HG03045 (cell line): ENCODE data around the gene KCNE2.

Experiments
- ATAC-seq: cut with Tn5 transposase; IDR thresholded peaks from one replicate; pipeline ENCODE4 v1.9.1; 2021; ENCODE audit warnings: mild to moderate bottlenecking, moderate library complexity; ENCODE audit not compliant: unreplicated experiment

The KCNE2 gene

DNA sequence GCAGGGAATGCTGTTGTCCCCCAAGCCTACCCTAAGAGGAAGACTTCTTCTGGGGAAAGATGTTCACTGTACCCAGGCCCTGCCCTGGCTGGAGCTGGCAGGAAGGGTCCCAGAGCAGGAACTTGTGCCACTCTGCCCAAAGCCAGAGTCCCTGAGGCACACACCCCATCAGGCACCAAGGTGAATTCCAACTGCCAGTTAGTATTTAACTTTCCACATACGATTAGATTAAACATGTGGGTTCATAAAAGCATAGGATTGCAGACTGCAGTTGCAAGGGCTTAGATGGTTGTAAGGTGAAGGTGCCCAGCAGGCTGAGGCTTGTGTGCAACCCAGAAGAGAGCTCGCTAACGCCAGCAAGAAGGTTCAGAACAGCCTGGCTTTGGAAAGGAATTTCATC is at the start of gene KCNE2:
KCNE2 (plus strand) TSS at position 274 of the 400 bp plus-strand sequence. CDS start 6,473 bp downstream, outside the sequence.
- ATAC-seq, result no peak

GRCh38 chr21:34319585-34319984 is 44.2 kb upstream of the KCNE2 start:
- ATAC-seq, result no peak

DNA sequence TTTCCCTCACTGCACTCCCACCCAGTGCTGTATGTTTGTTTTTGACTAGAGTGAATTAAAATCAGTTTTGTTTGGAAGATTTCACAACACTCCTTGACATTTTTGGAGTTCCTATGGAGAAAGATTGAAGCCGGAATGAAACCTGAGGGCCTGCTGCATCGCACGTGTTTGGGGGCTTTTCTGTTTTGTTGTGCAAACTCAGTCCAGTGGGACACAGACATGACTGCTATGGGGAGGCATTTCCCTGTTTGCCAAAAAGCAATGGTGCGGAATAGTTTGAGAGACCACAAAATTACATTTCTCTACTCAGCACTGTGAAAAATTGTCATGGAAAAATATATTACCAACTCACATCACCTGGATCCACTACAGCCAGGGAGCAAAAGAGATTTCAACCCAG is 43.8 kb upstream of the KCNE2 start:
- ATAC-seq, result no peak

DNA sequence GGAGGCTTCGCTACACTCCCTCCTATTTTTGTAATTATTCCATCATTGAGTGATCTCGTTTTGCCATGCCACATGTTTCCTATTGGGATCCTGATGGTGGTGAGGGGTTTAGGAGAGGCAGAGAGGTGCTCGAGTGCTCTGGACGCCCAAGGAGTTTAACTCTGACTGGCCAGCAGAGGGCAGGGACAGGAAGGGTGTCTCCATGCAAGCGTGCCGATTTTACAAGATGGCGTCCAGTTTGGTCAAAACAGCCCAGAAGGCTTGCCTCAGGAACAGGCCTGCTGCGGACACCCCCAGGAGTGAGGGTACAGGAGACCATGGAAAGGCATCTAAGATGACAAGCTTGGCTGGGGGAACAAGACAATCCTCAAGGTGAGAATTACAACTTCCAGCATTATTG is 33.8 kb upstream of the KCNE2 start:
- no peak for ATAC-seq

- no peak for ATAC-seq
Measured at GRCh38 chr21:34331726-34332125, 32.1 kb upstream of the KCNE2 start.

DNA sequence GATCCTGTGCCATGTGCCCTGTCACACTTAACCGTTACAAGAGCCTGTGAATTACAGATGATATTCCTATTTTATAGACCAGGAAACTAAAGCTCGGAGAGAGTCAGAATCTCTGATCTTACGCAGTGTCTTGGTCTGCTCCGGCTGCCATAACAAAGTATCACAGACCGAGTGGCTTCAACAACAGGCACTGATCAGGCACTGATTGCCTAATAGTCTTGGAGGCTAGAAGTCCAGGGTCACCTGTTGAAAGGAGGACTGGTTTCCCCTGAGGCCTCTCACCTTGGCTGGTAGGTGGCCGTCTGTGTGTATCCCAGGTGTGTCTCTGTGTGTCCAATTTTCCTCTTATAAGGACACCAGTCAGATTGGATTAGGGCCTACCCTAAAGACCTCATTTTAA is 31.5 kb upstream of the KCNE2 start:
- no peak for ATAC-seq

DNA sequence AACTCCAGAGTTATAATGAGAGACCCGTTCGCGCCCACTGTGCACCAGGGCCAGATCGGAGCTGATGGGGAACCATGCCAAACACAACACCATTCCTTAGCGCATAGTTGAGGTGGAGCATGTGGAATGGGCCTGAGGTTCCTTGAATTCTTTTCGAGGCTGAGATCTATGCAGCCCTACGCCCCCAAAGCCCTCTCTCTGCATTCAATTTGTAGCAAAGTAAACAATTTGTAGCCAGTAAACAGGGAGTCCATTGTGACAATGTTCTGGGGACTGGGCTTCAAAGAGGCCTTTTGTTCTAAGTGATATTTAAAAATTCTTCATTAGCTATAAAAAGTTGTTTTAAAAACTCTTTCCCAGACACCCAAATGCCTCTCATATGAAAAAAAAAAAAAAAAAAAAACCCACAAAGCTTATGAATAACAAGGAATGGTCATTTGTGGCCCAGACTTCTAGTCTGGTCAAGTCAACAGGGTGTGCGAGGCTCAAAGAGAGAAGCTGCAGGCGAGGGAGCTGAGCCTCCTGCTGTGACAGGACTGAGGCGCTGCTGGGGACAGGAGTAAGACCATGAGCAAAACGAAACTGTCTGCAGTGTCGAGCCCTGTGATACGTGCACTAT is 30.6 kb upstream of the KCNE2 start:
- ATAC-seq, result no peak

GRCh38 chr21:34335316-34335715 is 28.5 kb upstream of the KCNE2 start:
- ATAC-seq, result no peak

DNA sequence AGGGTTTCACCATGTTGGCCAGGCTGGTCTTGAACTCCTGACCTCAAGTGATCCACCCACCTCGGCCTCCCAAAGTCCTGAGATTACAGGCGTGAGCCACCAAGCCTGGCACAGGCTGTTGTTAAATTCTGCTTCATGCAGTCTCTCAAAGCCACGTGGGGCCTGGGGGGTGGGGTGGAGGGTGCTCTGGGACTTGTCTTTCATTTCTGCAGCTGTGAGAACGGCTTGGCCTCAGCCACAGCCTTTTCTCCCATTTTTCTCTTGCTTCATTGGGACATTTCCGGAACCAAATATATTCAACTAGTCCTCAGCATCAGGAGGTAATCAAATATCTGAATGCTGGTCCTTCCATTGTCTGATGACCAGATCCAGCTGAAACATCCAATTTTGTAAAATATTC is 27.6 kb upstream of the KCNE2 start:
- ATAC-seq, result no peak

DNA sequence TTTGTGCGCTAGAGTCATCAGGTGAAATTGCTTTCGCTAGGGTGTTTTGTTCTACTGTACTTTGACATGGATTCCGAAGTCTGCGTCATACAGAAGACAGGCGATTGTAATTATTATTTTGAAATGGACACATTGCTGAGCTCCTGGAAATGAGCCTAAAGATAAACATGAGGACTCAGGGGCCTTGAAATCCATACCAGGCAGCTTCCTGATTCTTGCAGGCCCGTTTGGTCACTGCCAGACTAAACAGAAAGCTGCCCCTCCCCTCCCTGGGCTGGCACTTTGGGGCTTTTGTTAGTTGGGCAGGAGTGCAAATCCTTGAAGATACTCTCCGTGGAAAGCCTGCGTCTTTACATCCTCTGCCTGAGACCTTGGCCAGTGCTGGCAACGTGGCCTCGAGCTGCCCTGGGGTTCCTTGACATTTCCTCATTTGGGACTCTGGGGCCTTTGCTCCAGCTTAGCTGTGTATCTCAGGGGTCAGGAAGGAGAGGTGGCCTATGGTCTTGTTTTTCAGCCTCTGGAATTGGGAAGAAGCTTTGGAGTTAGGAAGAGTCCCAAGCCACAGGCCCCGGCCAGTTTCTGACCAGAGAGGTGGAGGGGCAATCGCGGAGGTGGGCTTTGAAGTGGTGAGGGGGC is 26.9 kb upstream of the KCNE2 start:
- no peak for ATAC-seq

DNA sequence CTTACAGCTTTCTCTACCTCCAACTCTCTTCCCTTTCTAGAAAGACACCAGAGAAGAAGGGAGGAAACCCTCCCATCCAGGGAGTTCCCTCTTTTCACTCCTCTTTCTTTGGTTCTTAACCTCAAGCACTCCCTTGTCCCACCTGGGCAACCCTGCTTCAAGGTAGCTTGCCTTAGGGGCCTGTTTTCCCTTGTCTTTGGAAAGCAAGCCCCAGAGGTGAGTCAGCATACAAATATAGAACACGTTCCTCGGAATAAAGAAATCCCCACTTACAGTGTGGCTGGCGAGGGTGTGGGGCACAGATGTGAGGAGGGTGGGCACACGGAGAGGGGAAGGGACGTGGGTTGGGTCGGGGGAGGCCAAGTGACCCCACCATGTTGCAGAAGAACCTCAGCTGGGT is 26.1 kb upstream of the KCNE2 start:
- ATAC-seq, result no peak

- no peak for ATAC-seq
Measured at GRCh38 chr21:34338226-34338625, 25.6 kb upstream of the KCNE2 start.

- ATAC-seq, result no peak
Measured at GRCh38 chr21:34340061-34340460, 23.7 kb upstream of the KCNE2 start.

DNA sequence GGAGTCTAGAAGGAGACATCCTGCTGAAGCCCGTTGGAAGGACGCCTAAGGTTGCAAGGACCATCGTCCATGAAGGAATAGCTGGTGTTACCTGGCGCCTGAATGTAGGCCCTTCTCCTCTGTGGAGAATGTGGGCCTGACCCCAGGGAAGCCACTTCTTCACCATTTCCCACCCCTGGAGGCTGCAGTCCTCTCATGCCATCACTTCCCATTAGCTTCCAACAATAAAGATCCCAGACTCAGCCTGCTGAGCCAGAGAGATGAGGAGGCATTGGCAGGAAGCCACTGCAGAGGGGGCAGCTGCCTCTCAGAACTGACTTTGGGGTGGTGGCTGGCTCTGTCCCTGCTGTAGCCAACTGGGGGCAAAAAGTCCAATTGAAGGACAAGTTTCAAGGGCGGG is 21.3 kb upstream of the KCNE2 start:
- ATAC-seq, result no peak

DNA sequence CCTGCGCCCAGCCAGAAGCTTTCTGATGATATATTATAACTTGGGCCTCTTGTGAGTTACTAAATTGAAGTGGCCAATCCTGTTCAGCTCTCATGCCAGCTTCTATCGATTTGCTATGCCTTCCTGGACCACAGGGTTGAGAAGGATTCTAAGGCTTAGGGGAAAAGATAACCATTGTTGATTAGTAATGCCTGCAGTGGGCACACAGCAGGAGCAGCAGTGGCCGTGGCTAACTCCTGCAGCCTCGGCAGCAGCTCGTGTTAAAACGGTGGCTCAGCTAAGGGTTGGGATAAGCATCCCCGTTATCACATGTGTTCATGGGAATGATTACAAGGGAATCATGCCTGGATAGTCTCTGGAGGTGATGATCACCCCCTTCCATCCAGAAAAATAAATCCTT is 20.5 kb upstream of the KCNE2 start:
- ATAC-seq, result no peak

DNA sequence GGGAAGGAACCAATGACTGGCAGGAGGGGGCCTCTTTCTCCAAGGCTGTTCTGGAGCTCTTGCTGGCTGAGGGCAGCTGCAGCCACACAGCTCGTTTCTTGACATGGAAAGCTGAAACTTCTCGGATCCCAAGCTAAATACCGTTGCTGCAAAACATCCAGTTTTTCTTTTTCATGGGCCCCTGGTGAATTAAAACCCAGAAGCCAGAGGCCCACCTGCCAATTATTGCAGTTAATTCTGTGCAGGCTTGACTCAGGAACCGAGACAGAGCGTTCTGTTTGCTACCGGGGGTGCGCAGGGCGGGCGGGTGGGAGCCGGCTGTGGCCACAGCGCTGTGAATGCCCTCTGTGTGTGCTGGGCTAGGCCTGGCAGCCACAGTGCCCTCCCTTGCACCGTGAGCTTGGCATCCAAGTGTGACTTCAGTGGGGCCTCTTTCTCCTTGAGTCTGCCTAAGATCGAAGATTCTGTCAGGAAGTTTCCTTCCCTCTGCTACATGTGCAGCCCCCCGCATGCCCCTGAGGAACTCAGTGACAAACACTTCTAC is 19.9 kb upstream of the KCNE2 start:
- ATAC-seq, result no peak

GRCh38 chr21:34344584-34344983 is 19.2 kb upstream of the KCNE2 start:
- no peak for ATAC-seq

GRCh38 chr21:34345091-34345871 is 18.5 kb upstream of the KCNE2 start:
- ATAC-seq, result no peak

GRCh38 chr21:34345892-34346291 is 17.9 kb upstream of the KCNE2 start:
- ATAC-seq, result no peak

DNA sequence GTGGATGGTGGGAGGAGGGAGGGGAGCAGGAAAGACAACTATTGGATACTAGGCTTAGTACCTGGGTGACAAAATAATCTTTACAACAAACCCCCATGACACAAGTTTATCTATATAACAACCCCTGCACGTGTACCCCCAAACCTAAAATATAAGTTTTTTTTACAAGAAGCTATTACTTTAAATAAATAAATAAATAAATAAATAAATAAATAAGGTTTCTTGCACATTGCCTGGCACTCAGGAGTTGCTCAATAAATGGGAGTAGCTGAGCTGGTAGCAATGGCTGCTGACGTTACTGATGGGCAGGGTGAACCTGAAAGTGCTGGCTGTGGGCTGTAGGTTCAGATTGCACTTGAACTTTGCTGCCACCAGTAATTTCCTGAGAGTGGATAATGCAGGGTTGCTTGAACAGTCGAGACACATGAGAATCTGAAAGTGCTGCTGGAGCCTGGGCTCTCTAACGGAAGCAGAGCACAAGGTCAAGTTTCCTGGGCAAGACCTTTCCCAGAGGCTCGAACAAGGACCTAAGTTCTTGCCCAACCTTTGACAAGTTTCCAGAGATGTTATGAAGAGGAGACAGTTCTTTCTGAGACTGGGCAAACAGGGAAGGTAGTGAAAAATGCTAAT is 14.8 kb upstream of the KCNE2 start:
- no peak for ATAC-seq

- ATAC-seq, result peak; percentile 67
Measured at GRCh38 chr21:34351786-34352241, 12.0 kb upstream of the KCNE2 start.
